Endodermal cell (in vitro differentiated cells): ENCODE data around the gene GSTA2. TPM values are rescaled to one million over a fixed set of nuclear protein-coding genes. Genes with fewer than 3 reads are reported as not detected.

ENCODE experiments used
- DNase-seq: peaks from one replicate; pipeline ENCODE4 v3.0.0-alpha.2; 2017
- H3K27ac ChIP-seq: 2 replicates; pipeline ENCODE4 v1.5.1; 2013; ENCODE audit warnings: mild to moderate bottlenecking, low read depth, low read length, moderate library complexity
- H3K27me3 ChIP-seq: 2 replicates; pipeline ENCODE4 v1.6.1; 2013; ENCODE audit warnings: mild to moderate bottlenecking, low read length, moderate library complexity; ENCODE audit not compliant: insufficient read depth, control insufficient read depth, poor library complexity, severe bottlenecking
- H3K36me3 ChIP-seq: 2 replicates; pipeline ENCODE4 v1.7.0; 2013; ENCODE audit warnings: mild to moderate bottlenecking, low read length, moderate library complexity; ENCODE audit not compliant: control insufficient read depth, insufficient read depth
- H3K4me1 ChIP-seq: one replicate; pipeline ENCODE4 v1.7.0; 2013; ENCODE audit warnings: low read length; ENCODE audit not compliant: control insufficient read depth, insufficient read depth
- H3K4me3 ChIP-seq: 2 replicates; pipeline ENCODE4 v1.5.1; 2013; ENCODE audit warnings: mild to moderate bottlenecking, low read length, moderate library complexity
- H3K9ac ChIP-seq: 2 replicates; pipeline ENCODE4 v1.6.1; 2013; ENCODE audit warnings: mild to moderate bottlenecking, low read length, moderate library complexity; ENCODE audit not compliant: poor library complexity, severe bottlenecking; ENCODE audit errors: extremely low read depth
- H3K9me3 ChIP-seq: 2 replicates; pipeline ENCODE4 v1.6.1; 2013; ENCODE audit warnings: mild to moderate bottlenecking, low read length, moderate library complexity; ENCODE audit not compliant: control insufficient read depth
- H3K27ac Mint-ChIP-seq: 2 replicates; pipeline ENCODE4 v1.8.0; 2020; ENCODE audit warnings: mixed read lengths
- H3K27me3 Mint-ChIP-seq: 2 replicates; pipeline ENCODE4 v1.8.0; 2021; ENCODE audit warnings: mild to moderate bottlenecking, mixed read lengths; ENCODE audit not compliant: insufficient read depth
- H3K36me3 Mint-ChIP-seq: 2 replicates; pipeline ENCODE4 v1.8.0; 2020; ENCODE audit warnings: low read depth, mixed read lengths
- H3K4me1 Mint-ChIP-seq: 2 replicates; pipeline ENCODE4 v1.8.0; 2020; ENCODE audit warnings: mixed read lengths
- H3K4me3 Mint-ChIP-seq: 2 replicates; pipeline ENCODE4 v1.8.0; 2020; ENCODE audit warnings: mild to moderate bottlenecking, moderate library complexity, mixed read lengths
- H3K9me3 Mint-ChIP-seq: 2 replicates; pipeline ENCODE4 v1.8.0; 2020; ENCODE audit warnings: mild to moderate bottlenecking, mixed read lengths
- CTCF ChIP-seq: fragments of 200-600 bp; sonication (generic); conservative IDR thresholded peaks from 2 replicates; pipeline ENCODE4 v1.5.0; 2021; ENCODE audit warnings: antibody characterized with exemption, mild to moderate bottlenecking
- WGBS, 2 experiments: methylation state at CpG; one replicate each; pipeline versions ENCODE4 v1.1.5 to v1.1.7; 2013; ENCODE audit warnings: missing lambda C conversion rate in 2 of 2, mixed read lengths in 1 of 2; ENCODE audit not compliant: insufficient coverage in 1 of 2, insufficient read length in 1 of 2; 5-methylcytosine and 5-hydroxymethylcytosine counted together
- total RNA-seq, 2 donors: library from RNA; stranded (reverse); fragmentation: NEBNext Ultra II Directional in 1 of 2; extraction: Animal tissue kit (Norgen Biotek cat#: 25700) in 1 of 2; gene quantifications; 2 replicates in 1 of 2; 3 replicates in 1 of 2; pipeline ENCODE4 v1.2.1, GENCODE V29; 2021

Gene GSTA2
- total RNA-seq, 2 donors from 2014 or later: 1.6 to 5.0 TPM

GRCh38 chr6:52739134-52739533 is 24.1 kb downstream of the GSTA2 start:
- H3K27ac Mint-ChIP-seq: no peak overlapping the region
- H3K9me3 Mint-ChIP-seq: peaks cover 6% of the 10 kb centered on the region
- H3K27me3 Mint-ChIP-seq: peaks cover 4% of the 10 kb centered on the region
- peaks cover 6% of the 10 kb centered on the region for H3K4me1 Mint-ChIP-seq
- DNase-seq: no peak
- H3K27me3 ChIP-seq: no peaks in the 10 kb centered on the region
- no peak for TF ChIP-seq CTCF
- no peaks in the 10 kb centered on the region for H3K9me3 ChIP-seq
- H3K36me3 Mint-ChIP-seq: no peaks in the 10 kb centered on the region
- WGBS, 2 experiments: 60% methylated on average over 1 of the region's 2 CpGs; no CpG with 5 or more reads in 1 of the 2 experiments
- no peak overlapping the region for H3K4me3 ChIP-seq
- no peaks in the 10 kb centered on the region for H3K36me3 ChIP-seq
- no peak overlapping the region for H3K27ac ChIP-seq
- no peaks in the 10 kb centered on the region for H3K4me1 ChIP-seq
- H3K9ac ChIP-seq: no peak overlapping the region
- H3K4me3 Mint-ChIP-seq: no peak overlapping the region

GRCh38 chr6:52736145-52736544 is 27.1 kb downstream of the GSTA2 start:
- H3K4me1 ChIP-seq: no peaks in the 10 kb centered on the region
- no peak for TF ChIP-seq CTCF
- 84 to 100% methylated on average over 1 of the region's 1 CpG for WGBS, 2 experiments
- peaks cover 6% of the 10 kb centered on the region for H3K9me3 Mint-ChIP-seq
- H3K36me3 Mint-ChIP-seq: no peaks in the 10 kb centered on the region
- H3K4me3 ChIP-seq: no peak overlapping the region
- H3K9ac ChIP-seq: no peak overlapping the region
- H3K27ac ChIP-seq: no peak overlapping the region
- H3K27me3 ChIP-seq: no peaks in the 10 kb centered on the region
- H3K27me3 Mint-ChIP-seq: peaks cover 2% of the 10 kb centered on the region
- H3K9me3 ChIP-seq: no peaks in the 10 kb centered on the region
- peaks cover 15% of the 10 kb centered on the region for H3K4me1 Mint-ChIP-seq
- H3K36me3 ChIP-seq: no peaks in the 10 kb centered on the region
- no peak overlapping the region for H3K4me3 Mint-ChIP-seq
- H3K27ac Mint-ChIP-seq: no peak overlapping the region
- peak; percentile 50 for DNase-seq

- TF ChIP-seq CTCF: no peak
- no peak overlapping the region for H3K27ac ChIP-seq
- H3K4me1 ChIP-seq: no peaks in the 10 kb centered on the region
- H3K4me3 ChIP-seq: no peak overlapping the region
- 88 to 91% methylated on average over 5 to 6 of the region's 6 CpGs for WGBS, 2 experiments
- Mint-ChIP-seq H3K27me3 (peaks cover 1% of the 10 kb centered on the region), H3K36me3 (no peaks in the 10 kb centered on the region), H3K27ac (no peak overlapping the region), H3K4me1 (peaks cover 21% of the 10 kb centered on the region), H3K9me3 (peaks cover 2% of the 10 kb centered on the region), H3K4me3 (no peak overlapping the region)
- H3K9me3 ChIP-seq: no peaks in the 10 kb centered on the region
- no peak for DNase-seq
- no peaks in the 10 kb centered on the region for H3K36me3 ChIP-seq
- H3K9ac ChIP-seq: no peak overlapping the region
- H3K27me3 ChIP-seq: no peaks in the 10 kb centered on the region
Observed at GRCh38 chr6:52735071-52735470, 28.2 kb downstream of the GSTA2 start.
